SK-N-SH (cell line): Measurements from ENCODE around the gene KLHL22. TPM values are rescaled to one million over a fixed set of nuclear protein-coding genes. Genes with fewer than 3 reads are reported as not detected.
"Not testable (repeated sequence)": the region's sequence is repeated elsewhere in the genome, so short reads cannot be mapped to it uniquely, and the experiment has no call there.

ENCODE experiments used
- CTCF ChIA-PET: fragments of 300-600, 350-600 bp; formaldehyde crosslinking; extraction: SDS; loops from one replicate; lab custom pipeline; 2021; lab: Yijun Ruan, JAX
- POLR2A ChIA-PET: fragments of 350-600 bp; sonication (Branson Sonifier 250); formaldehyde crosslinking; extraction: SDS; loops from one replicate; lab custom pipeline; 2020; ENCODE audit warnings: antibody characterized with exemption, inconsistent platforms; lab: Yijun Ruan, JAX
- DNase-seq: peaks from one replicate; pipeline ENCODE4 v3.0.0; 2012
- H2AFZ ChIP-seq: fragments of 200-600 bp; sonication (generic); 2 replicates; pipeline ENCODE4 v1.8.1; 2016; ENCODE audit warnings: antibody characterized with exemption, mild to moderate bottlenecking, low read depth
- H3F3A ChIP-seq: fragments of 200-600 bp; sonication (generic); replicated peaks from 2 replicates; pipeline ENCODE3; 2016; ENCODE audit warnings: antibody characterized with exemption, mild to moderate bottlenecking; ENCODE audit not compliant: insufficient read depth
- H3K27ac ChIP-seq, 2 experiments: fragments of 200-500 bp in 1 of 2; fragments of 200-600 bp in 1 of 2; sonication (Bioruptor generic) in 1 of 2; sonication (generic), shearing (Covaris generic) in 1 of 2; 2 replicates each; pipeline versions ENCODE4 v1.5.1 to v1.6.1; 2014 to 2016; ENCODE audit warnings: low read depth in 2 of 2, inconsistent platforms in 1 of 2, low read length in 1 of 2, mild to moderate bottlenecking in 1 of 2, mixed read lengths in 1 of 2
- H3K27me3 ChIP-seq: fragments of 200-600 bp; sonication (generic), shearing (Covaris generic); 2 replicates; pipeline ENCODE4 v1.6.1; 2016; ENCODE audit warnings: mixed run types; ENCODE audit not compliant: insufficient read depth
- H3K36me3 ChIP-seq, 2 experiments: fragments of 200-500 bp in 1 of 2; fragments of 200-600 bp in 1 of 2; sonication (Bioruptor generic) in 1 of 2; sonication (generic) in 1 of 2; replicated peaks in 1 of 2; 2 replicates each; pipeline versions ENCODE3 to v1.5.1; 2014 to 2016; ENCODE audit warnings: low read length in 1 of 2, mild to moderate bottlenecking in 1 of 2; ENCODE audit not compliant: insufficient read depth in 2 of 2, control insufficient read depth in 1 of 2
- H3K4me1 ChIP-seq, 2 experiments: fragments of 200-500 bp in 1 of 2; fragments of 200-600 bp in 1 of 2; sonication (Bioruptor generic) in 1 of 2; sonication (generic), shearing (Covaris generic) in 1 of 2; 2 replicates each; pipeline versions ENCODE4 v1.5.1 to v1.6.1; 2014 to 2016; ENCODE audit warnings: low read depth in 1 of 2, low read length in 1 of 2, mixed run types in 1 of 2; ENCODE audit not compliant: insufficient read depth in 2 of 2, control insufficient read depth in 1 of 2
- H3K4me2 ChIP-seq: fragments of 200-600 bp; sonication (generic), shearing (Covaris generic); 2 replicates; pipeline ENCODE4 v1.6.1; 2017; ENCODE audit warnings: mixed run types
- H3K4me3 ChIP-seq, 2 experiments: fragments of 200-500 bp in 1 of 2; fragments of 200-600 bp in 1 of 2; sonication (Bioruptor generic) in 1 of 2; sonication (generic), shearing (Covaris generic) in 1 of 2; 2 replicates each; pipeline versions ENCODE4 v1.5.1 to v1.8.1; 2014 to 2016; ENCODE audit warnings: low read depth in 2 of 2, inconsistent platforms in 1 of 2, low read length in 1 of 2, mild to moderate bottlenecking in 1 of 2, mixed read lengths in 1 of 2, moderate library complexity in 1 of 2
- H3K79me2 ChIP-seq: fragments of 200-600 bp; sonication (generic); 2 replicates; pipeline ENCODE4 v1.8.1; 2017; ENCODE audit warnings: mild to moderate bottlenecking; ENCODE audit not compliant: insufficient read depth
- H3K9ac ChIP-seq: fragments of 200-600 bp; sonication (generic); 2 replicates; pipeline ENCODE4 v1.6.1; 2017; ENCODE audit warnings: mixed run types
- H3K9me2 ChIP-seq: fragments of 200-600 bp; sonication (generic); 2 replicates; pipeline ENCODE4 v1.6.1; 2017; ENCODE audit warnings: mixed run types
- H3K9me3 ChIP-seq: fragments of 200-600 bp; sonication (generic); 2 replicates; pipeline ENCODE4 v1.6.1; 2017; ENCODE audit warnings: mixed run types, mild to moderate bottlenecking, moderate library complexity
- H4K20me1 ChIP-seq: fragments of 200-600 bp; sonication (generic); 2 replicates; pipeline ENCODE4 v1.6.1; 2017; ENCODE audit warnings: mild to moderate bottlenecking, mixed run types; ENCODE audit not compliant: insufficient read depth
- CHD2 ChIP-seq: fragments of 150-350 bp; IDR thresholded peaks from 2 replicates; pipeline ENCODE4 v1.6.1; 2018; ENCODE audit warnings: low read length; ENCODE audit not compliant: partially characterized antibody
- ELF1 ChIP-seq: IDR thresholded peaks from 2 replicates; pipeline ENCODE4 v1.4.0; 2012
- EP300 ChIP-seq, 2 experiments: IDR thresholded peaks; 2 replicates each; pipeline versions ENCODE4 v1.4.0 to v1.6.1; 2012; ENCODE audit warnings: borderline replicate concordance in 1 of 2, low read depth in 1 of 2, low read length in 1 of 2
- EZH2phosphoT487 ChIP-seq: fragments of 200-600 bp; sonication (generic); IDR thresholded peaks from 2 replicates; pipeline ENCODE4 v1.6.1; 2017; ENCODE audit warnings: low read depth, mixed run types, mild to moderate bottlenecking, antibody characterized with exemption, moderate library complexity, borderline replicate concordance
- FOSL2 ChIP-seq: IDR thresholded peaks from 2 replicates; pipeline ENCODE4 v1.4.0; 2012; ENCODE audit warnings: low read depth, mild to moderate bottlenecking, moderate library complexity, borderline replicate concordance
- IRF3 ChIP-seq: fragments of 150-350 bp; IDR thresholded peaks from 2 replicates; pipeline ENCODE4 v1.6.1; 2016; ENCODE audit warnings: mild to moderate bottlenecking, low read depth, low read length
- MAX ChIP-seq: IDR thresholded peaks from 2 replicates; pipeline ENCODE4 v1.4.0; 2012; ENCODE audit warnings: low read depth
- PBX3 ChIP-seq: IDR thresholded peaks from 2 replicates; pipeline ENCODE4; 2012
- POLR2AphosphoS5 ChIP-seq: IDR thresholded peaks from 2 replicates; pipeline ENCODE4 v1.6.1; 2012; ENCODE audit warnings: low read depth, low read length
- RAD21 ChIP-seq: IDR thresholded peaks from 2 replicates; pipeline ENCODE4 v1.6.1; 2012; ENCODE audit warnings: mild to moderate bottlenecking, low read length
- RCOR1 ChIP-seq: fragments of 150-350 bp; IDR thresholded peaks from 2 replicates; pipeline ENCODE4 v1.6.1; 2017; ENCODE audit warnings: antibody characterized with exemption, low read length
- SMC3 ChIP-seq: IDR thresholded peaks from 2 replicates; pipeline ENCODE4 v1.6.1; 2012; ENCODE audit warnings: low read depth, low read length, improper control_type of control experiment
- TAF1 ChIP-seq: IDR thresholded peaks from 2 replicates; pipeline ENCODE4 v1.6.1; 2012; ENCODE audit warnings: low read depth, mild to moderate bottlenecking, low read length, moderate library complexity, borderline replicate concordance
- TEAD4 ChIP-seq: IDR thresholded peaks from 2 replicates; pipeline ENCODE4 v1.4.0; 2012; ENCODE audit warnings: mild to moderate bottlenecking, borderline replicate concordance; ENCODE audit not compliant: insufficient read depth
- YY1 ChIP-seq: IDR thresholded peaks from 2 replicates; pipeline ENCODE4 v1.4.0; 2012; ENCODE audit warnings: low read depth, mild to moderate bottlenecking
- WGBS: methylation state at CpG from one replicate; pipeline ENCODE4 v1.1.6; 2017; ENCODE audit warnings: low lambda C conversion rate; 5-methylcytosine and 5-hydroxymethylcytosine counted together
- polyA plus RNA-seq, 3 experiments: library from polyadenylated mRNA; depleted of rRNA; stranded (reverse); fragments of >200 nt; gene quantifications; 2 replicates each; pipeline ENCODE4 v1.2.3, GENCODE V29; 2012
- TF ChIP-seq, protein P1 (sequence below): IDR thresholded peaks from 2 replicates; pipeline ENCODE4 v1.4.0; 2012; ENCODE audit warnings: low read depth, borderline replicate concordance
- TF ChIP-seq, protein P2 (sequence below): IDR thresholded peaks from 2 replicates; pipeline ENCODE4 v1.4.0; 2012; ENCODE audit warnings: low read depth, borderline replicate concordance

Gene KLHL22
- polyA plus RNA-seq, 1 of the 3 experiments (the other 2 are of a cell fraction) = 26.5 TPM

DNA sequence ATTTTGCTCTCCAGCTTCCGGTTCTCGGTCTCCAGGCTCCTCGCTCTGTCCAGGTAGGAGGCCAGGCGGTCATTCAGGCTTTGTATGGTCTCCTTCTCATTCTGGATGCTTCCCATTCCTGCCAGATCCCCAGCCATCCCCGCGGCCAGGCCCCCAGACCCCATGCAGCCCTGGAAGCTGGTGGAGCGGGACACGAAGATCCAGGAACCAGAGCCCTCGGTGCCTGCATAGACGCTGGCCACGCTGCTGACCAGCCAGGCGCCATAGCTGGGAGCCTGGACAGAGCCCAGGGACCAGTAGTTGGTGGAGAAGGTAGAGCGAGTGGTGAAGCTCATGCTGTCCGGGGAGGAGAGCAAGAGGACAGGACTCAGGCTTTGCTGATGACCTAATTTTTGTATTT lies 11.8 kb downstream of the KLHL22 start:
- H3K9me2 ChIP-seq = no peaks in the 10 kb centered on the region
- no peak for TF ChIP-seq TEAD4
- TF ChIP-seq, protein P1, sequence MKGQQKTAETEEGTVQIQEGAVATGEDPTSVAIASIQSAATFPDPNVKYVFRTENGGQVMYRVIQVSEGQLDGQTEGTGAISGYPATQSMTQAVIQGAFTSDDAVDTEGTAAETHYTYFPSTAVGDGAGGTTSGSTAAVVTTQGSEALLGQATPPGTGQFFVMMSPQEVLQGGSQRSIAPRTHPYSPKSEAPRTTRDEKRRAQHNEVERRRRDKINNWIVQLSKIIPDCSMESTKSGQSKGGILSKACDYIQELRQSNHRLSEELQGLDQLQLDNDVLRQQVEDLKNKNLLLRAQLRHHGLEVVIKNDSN = no peak
- TF ChIP-seq RCOR1 = no peak
- no peak for TF ChIP-seq PBX3
- no peak for TF ChIP-seq ELF1
- TF ChIP-seq RAD21 = no peak
- no peak for TF ChIP-seq TAF1
- no peak for TF ChIP-seq YY1
- no peak for TF ChIP-seq FOSL2
- TF ChIP-seq SMC3 = no peak
- TF ChIP-seq POLR2AphosphoS5 = no peak
- TF ChIP-seq EP300 (IDR thresholded peaks at IDR 0.05; ENCODE audit: borderline replicate concordance in 1 of 2, low read depth in 1 of 2, low read length in 1 of 2) = no peak
- no peak for TF ChIP-seq EZH2phosphoT487
- TF ChIP-seq MAX = no peak
- TF ChIP-seq, protein P2, sequence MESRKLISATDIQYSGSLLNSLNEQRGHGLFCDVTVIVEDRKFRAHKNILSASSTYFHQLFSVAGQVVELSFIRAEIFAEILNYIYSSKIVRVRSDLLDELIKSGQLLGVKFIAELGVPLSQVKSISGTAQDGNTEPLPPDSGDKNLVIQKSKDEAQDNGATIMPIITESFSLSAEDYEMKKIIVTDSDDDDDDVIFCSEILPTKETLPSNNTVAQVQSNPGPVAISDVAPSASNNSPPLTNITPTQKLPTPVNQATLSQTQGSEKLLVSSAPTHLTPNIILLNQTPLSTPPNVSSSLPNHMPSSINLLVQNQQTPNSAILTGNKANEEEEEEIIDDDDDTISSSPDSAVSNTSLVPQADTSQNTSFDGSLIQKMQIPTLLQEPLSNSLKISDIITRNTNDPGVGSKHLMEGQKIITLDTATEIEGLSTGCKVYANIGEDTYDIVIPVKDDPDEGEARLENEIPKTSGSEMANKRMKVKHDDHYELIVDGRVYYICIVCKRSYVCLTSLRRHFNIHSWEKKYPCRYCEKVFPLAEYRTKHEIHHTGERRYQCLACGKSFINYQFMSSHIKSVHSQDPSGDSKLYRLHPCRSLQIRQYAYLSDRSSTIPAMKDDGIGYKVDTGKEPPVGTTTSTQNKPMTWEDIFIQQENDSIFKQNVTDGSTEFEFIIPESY = no peak
- no peak for TF ChIP-seq IRF3
- TF ChIP-seq CHD2 = no peak
- CTCF ChIA-PET = interaction anchor here (1.2 to 1.7 kb wide), 2 partner anchors 10 to 66 kb away, joined by 5 to 8 read pairs; no protein-coding TSS in a partner anchor
- DNase-seq = no peak
- H3K4me1 ChIP-seq = no peaks in the 10 kb centered on the region
- H3K9me3 ChIP-seq = no peaks in the 10 kb centered on the region
- H3K9ac ChIP-seq = no peak overlapping the region
- POLR2A ChIA-PET = no interaction called here
- no peaks in the 10 kb centered on the region for H3K27me3 ChIP-seq
- no peak overlapping the region for H3K4me3 ChIP-seq
- no peaks in the 10 kb centered on the region; the same call in 1 of the 2 replicates for H4K20me1 ChIP-seq
- no peaks in the 10 kb centered on the region for H3F3A ChIP-seq
- no peak overlapping the region for H3K4me2 ChIP-seq
- peaks cover 30% of the 10 kb centered on the region for H3K79me2 ChIP-seq
- no peak overlapping the region for H3K27ac ChIP-seq
- H2AFZ ChIP-seq = no peak overlapping the region
- 98% methylated on average over 13 of the region's 14 CpGs for WGBS
- H3K36me3 ChIP-seq = peaks cover 0 to 7% of the 10 kb centered on the region in 2 experiments

- H4K20me1 ChIP-seq, H3K27me3 ChIP-seq, H3K9me3 ChIP-seq, DNase-seq, H2AFZ ChIP-seq, H3K36me3 ChIP-seq, H3K4me3 ChIP-seq, H3K4me2 ChIP-seq, H3K27ac ChIP-seq, H3K4me1 ChIP-seq, H3K9me2 ChIP-seq, H3F3A ChIP-seq, H3K9ac ChIP-seq, POLR2A ChIA-PET: not testable (repeated sequence)
- WGBS = 95% methylated on average over 7 of the region's 7 CpGs
- CTCF ChIA-PET = interaction anchor here (0.9 kb wide), 1 partner anchor 27 kb away, joined by 3 read pairs; no protein-coding TSS in a partner anchor
- peaks cover 27% of the 10 kb centered on the region for H3K79me2 ChIP-seq
These were observed 12.5 kb downstream of the KLHL22 start for GRCh38 chr22:20483143-20483506.
